Progenitor cell of endocrine pancreas (in vitro differentiated cells): ENCODE measurements around the gene IFIT5. TPM values are rescaled to one million over a fixed set of nuclear protein-coding genes. Genes with fewer than 3 reads are reported as not detected.
A peak's percentile ranks its signal among the peaks of the same experiment; 100 is the strongest.

Experiments used
- DNase-seq: peaks from one replicate; pipeline ENCODE4 v3.0.0; 2021; ENCODE audit warnings: low spot score; ENCODE audit not compliant: unreplicated experiment
- H3K27ac Mint-ChIP-seq: 2 replicates; pipeline ENCODE4 v1.8.0; 2021; ENCODE audit warnings: mild to moderate bottlenecking, moderate library complexity, mixed read lengths
- H3K27me3 Mint-ChIP-seq: 2 replicates; pipeline ENCODE4 v1.8.0; 2021; ENCODE audit warnings: mixed read lengths
- H3K36me3 Mint-ChIP-seq: 2 replicates; pipeline ENCODE4 v1.8.0; 2022; ENCODE audit warnings: mixed read lengths; ENCODE audit not compliant: insufficient read depth
- H3K4me1 Mint-ChIP-seq: 2 replicates; pipeline ENCODE4 v1.8.0; 2021; ENCODE audit warnings: low read depth, mixed read lengths
- H3K4me3 Mint-ChIP-seq: 2 replicates; pipeline ENCODE4 v1.8.0; 2021; ENCODE audit warnings: low read depth, mild to moderate bottlenecking, moderate library complexity, mixed read lengths
- H3K9me3 Mint-ChIP-seq: 2 replicates; pipeline ENCODE4 v1.8.0; 2021; ENCODE audit warnings: low read depth, mixed read lengths
- long read RNA-seq: library from polyadenylated mRNA; unstranded; transcript quantifications from one replicate; pipeline ENCODE4 v2.0.0, GENCODE V29; 2020
- total RNA-seq: library from RNA; stranded (reverse); gene quantifications from 2 replicates; pipeline ENCODE4 v1.2.1, GENCODE V29; 2021
- TF ChIP-seq, protein P1 (sequence below): fragments of 200-600 bp; sonication (generic); IDR thresholded peaks from one replicate; pipeline ENCODE4 v1.5.0; 2021; ENCODE audit warnings: antibody characterized with exemption, mild to moderate bottlenecking; ENCODE audit not compliant: unreplicated experiment

Gene IFIT5, protein sequence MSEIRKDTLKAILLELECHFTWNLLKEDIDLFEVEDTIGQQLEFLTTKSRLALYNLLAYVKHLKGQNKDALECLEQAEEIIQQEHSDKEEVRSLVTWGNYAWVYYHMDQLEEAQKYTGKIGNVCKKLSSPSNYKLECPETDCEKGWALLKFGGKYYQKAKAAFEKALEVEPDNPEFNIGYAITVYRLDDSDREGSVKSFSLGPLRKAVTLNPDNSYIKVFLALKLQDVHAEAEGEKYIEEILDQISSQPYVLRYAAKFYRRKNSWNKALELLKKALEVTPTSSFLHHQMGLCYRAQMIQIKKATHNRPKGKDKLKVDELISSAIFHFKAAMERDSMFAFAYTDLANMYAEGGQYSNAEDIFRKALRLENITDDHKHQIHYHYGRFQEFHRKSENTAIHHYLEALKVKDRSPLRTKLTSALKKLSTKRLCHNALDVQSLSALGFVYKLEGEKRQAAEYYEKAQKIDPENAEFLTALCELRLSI
- 6.0 and 6.2 TPM in 2 replicates for total RNA-seq
- long read RNA-seq, full-length matches to known transcripts: 49 of 50 reads
- long read RNA-seq, partial matches to known transcripts: 0 of 50 reads
- long read RNA-seq, other reads (novel, unspliced or antisense): 1 of 50 reads

DNA sequence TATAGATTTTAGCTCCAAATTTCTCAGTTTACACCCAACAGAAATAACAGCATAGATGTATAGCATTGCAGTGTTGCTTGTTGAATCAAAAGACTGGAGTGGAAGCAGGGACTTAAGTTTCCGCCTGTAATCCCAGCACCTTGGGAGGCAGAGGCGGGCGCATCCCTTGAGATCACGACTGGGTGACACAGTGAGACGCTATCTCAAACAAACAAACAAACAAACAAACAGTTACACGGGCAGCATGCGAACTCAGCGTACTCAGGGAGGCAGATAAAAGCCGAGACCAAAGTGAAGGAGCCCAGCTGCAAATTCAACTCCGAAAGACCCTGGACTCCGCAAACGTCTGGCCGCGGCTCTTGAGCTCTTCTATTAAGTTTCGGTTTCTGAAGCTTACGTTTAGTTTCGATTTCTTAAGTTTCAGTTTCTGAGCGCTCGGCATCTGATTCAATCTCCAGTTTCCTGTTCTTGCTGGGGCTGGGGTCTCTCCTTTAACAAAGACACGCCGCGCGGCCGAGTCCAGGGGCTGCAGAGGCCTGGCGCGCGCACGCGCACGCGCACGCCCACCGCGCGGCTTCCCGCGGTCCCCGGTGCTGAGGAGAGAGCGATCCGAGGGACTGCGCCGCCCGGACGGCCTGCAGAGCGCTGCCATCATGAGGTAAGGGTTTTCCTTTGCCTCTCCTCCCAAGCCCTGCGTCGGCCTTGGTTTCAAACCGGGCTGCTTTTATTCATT is at the start of gene IFIT5:
IFIT5 (plus strand) TSS at position 423 of the 733 bp plus-strand sequence; CDS start at position 654, 231 bp downstream.
- Mint-ChIP-seq H3K4me1 (peaks cover 5% of the 10 kb centered on the region), H3K4me3 (peak within 1 kb of the TSS; percentile 86), H3K27me3 (peaks cover 8% of the 10 kb centered on the region), H3K36me3 (peaks cover 11% of the 10 kb centered on the region), H3K9me3 (peaks cover 3% of the 10 kb centered on the region), H3K27ac (peak within 1 kb of the TSS; percentile 97)
- TF ChIP-seq, protein P1, sequence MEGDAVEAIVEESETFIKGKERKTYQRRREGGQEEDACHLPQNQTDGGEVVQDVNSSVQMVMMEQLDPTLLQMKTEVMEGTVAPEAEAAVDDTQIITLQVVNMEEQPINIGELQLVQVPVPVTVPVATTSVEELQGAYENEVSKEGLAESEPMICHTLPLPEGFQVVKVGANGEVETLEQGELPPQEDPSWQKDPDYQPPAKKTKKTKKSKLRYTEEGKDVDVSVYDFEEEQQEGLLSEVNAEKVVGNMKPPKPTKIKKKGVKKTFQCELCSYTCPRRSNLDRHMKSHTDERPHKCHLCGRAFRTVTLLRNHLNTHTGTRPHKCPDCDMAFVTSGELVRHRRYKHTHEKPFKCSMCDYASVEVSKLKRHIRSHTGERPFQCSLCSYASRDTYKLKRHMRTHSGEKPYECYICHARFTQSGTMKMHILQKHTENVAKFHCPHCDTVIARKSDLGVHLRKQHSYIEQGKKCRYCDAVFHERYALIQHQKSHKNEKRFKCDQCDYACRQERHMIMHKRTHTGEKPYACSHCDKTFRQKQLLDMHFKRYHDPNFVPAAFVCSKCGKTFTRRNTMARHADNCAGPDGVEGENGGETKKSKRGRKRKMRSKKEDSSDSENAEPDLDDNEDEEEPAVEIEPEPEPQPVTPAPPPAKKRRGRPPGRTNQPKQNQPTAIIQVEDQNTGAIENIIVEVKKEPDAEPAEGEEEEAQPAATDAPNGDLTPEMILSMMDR: no peak
- peak; percentile 70 for DNase-seq

DNA sequence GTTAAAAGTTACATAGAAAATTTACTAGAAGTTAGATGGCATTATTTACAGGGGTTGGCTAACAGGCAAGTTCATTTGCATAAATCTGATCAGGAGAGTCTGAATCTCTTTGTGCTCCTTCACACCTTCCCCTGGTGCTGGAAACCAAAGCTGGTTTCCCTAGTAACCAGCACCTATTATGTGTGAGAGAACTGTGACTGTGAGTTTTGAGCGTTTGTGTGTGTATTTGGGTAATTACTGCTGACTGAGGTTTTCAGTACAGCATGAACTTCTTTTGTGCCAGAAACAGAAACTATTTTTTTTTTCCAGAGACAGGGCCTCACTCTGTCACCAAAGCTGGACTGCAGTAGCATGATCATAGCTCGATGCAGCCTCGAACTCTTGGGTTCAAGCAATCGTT is 46.8 kb upstream of the IFIT5 start:
- TF ChIP-seq, protein P1: no peak
- Mint-ChIP-seq H3K27ac (peak overlapping the region; percentile 47), H3K4me1 (peaks cover 13% of the 10 kb centered on the region), H3K27me3 (no peaks in the 10 kb centered on the region), H3K4me3 (no peak overlapping the region), H3K9me3 (peaks cover 5% of the 10 kb centered on the region), H3K36me3 (no peaks in the 10 kb centered on the region)
- DNase-seq: no peak

DNA sequence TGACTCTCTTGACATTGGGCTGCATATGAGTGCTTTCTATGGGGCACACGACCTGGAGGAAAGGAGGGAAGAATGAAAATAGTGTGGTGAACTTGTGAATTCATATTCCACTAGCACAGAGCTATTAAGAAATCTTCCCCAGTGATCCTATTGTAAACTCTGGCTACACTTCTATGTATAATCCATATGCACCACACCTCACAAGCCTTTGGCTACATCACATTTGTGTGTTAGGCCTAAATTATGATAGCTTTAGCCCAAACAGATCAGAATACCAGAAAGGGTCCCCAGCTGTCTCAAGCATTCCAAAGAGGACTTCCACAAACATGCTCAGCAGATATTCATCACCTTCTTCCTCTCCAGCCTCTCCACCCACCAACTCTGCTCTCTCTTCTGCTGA is 46.2 kb upstream of the IFIT5 start:
- H3K27ac Mint-ChIP-seq: peak overlapping the region; percentile 27
- TF ChIP-seq, protein P1: no peak
- peaks cover 17% of the 10 kb centered on the region for H3K4me1 Mint-ChIP-seq
- DNase-seq: no peak
- peaks cover 5% of the 10 kb centered on the region for H3K9me3 Mint-ChIP-seq
- H3K27me3 Mint-ChIP-seq: no peaks in the 10 kb centered on the region
- H3K4me3 Mint-ChIP-seq: no peak overlapping the region
- no peaks in the 10 kb centered on the region for H3K36me3 Mint-ChIP-seq

DNA sequence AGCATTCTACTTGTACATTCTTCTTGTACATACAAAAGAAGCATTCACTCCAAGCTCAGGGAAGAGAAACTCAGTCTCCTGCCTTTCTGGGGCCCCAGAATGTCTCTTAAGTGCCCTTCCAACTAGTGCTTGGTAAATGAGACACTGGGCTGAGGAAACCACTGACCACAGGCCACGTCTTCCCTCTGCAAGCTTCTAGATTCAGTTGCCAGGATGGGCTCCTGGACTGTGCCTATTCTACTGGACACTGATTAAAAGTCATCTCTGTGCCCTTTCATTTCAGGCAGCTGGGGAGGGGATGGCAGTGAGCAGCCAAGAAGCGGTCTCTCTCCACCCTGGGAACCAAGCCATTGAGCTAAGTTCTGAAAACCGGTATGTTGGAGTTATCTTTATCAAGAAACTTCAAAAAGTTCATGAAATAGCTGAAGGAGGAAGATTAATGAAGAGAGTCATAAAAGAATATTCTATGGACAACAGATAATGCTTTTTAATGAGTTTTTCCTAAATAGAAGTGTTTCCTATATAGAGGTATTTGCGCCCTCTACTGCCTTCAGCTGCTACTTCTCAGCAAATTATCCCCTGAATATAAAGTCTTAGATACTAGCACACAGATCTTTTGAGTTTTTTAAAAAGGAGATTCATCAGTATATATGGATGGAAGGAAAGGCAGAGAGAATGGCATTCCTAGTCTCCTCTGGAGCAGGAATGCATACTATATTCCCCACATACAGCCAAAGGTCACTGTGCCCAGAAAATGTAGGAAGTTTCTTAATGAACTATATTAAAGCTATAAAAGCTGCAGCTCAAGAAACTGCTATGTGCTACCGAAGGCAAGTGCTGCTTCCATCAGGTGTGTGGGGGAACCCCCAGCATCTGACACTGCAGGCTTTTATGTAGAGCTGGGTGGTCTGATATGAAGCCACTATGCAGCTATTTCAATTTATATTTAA is 44.9 kb upstream of the IFIT5 start:
- Mint-ChIP-seq H3K4me1 (peaks cover 25% of the 10 kb centered on the region), H3K36me3 (no peaks in the 10 kb centered on the region), H3K27me3 (no peaks in the 10 kb centered on the region), H3K9me3 (peaks cover 5% of the 10 kb centered on the region), H3K27ac (peak overlapping the region; percentile 42), H3K4me3 (no peak overlapping the region)
- no peak for DNase-seq
- TF ChIP-seq, protein P1: peak; percentile 47
